H1 (cell line): ENCODE results near the gene ARMH3. TPM values are rescaled to one million over a fixed set of nuclear protein-coding genes. Genes with fewer than 3 reads are reported as not detected.

ENCODE experiments used
- CTCF ChIA-PET: fragments of 300-600 bp; sonication (Branson Sonifier 250); formaldehyde crosslinking; loops from one replicate; lab custom pipeline; 2021; ENCODE audit not compliant: partially characterized antibody; lab: Charles Lee
- POLR2A ChIA-PET: fragments of 300-600 bp; sonication (Branson Sonifier 250); formaldehyde crosslinking; loops from one replicate; lab custom pipeline; 2021; ENCODE audit warnings: inconsistent platforms; ENCODE audit not compliant: partially characterized antibody; lab: Charles Lee
- DNase-seq, 2 experiments: peaks; one replicate each; pipeline versions ENCODE4 v3.0.0 to v3.0.0-alpha.2; 2010 to 2022; ENCODE audit warnings: low spot score in 2 of 2, low read depth in 1 of 2, mixed read lengths in 1 of 2
- FAIRE-seq: peaks from 2 replicates; lab custom pipeline; 2011; peaks lifted over from hg19 to GRCh38; lab: Jason Lieb, UNC
- H2AFZ ChIP-seq: 2 replicates; pipeline ENCODE4 v1.8.1; 2012; ENCODE audit warnings: low read length, inconsistent platforms
- H2AK5ac ChIP-seq: 2 replicates; pipeline ENCODE4 v1.6.1; 2013; ENCODE audit warnings: low read depth, low read length
- H2BK120ac ChIP-seq: replicated peaks from 2 replicates; pipeline ENCODE3; 2013; ENCODE audit warnings: low read depth, low read length, inconsistent platforms
- H2BK12ac ChIP-seq: 2 replicates; pipeline ENCODE4 v1.6.1; 2013; ENCODE audit warnings: low read depth, low read length
- H2BK15ac ChIP-seq: 2 replicates; pipeline ENCODE4 v1.6.1; 2013; ENCODE audit warnings: low read length
- H2BK20ac ChIP-seq: 2 replicates; pipeline ENCODE4 v1.6.1; 2013; ENCODE audit warnings: low read length
- H2BK5ac ChIP-seq: 2 replicates; pipeline ENCODE4 v1.6.1; 2013; ENCODE audit warnings: low read depth, low read length
- H3K14ac ChIP-seq: 2 replicates; pipeline ENCODE4 v1.6.1; 2013; ENCODE audit warnings: inconsistent platforms; ENCODE audit not compliant: insufficient read length
- H3K18ac ChIP-seq: 2 replicates; pipeline ENCODE4 v1.6.1; 2013; ENCODE audit warnings: low read length; ENCODE audit errors: extremely low read depth
- H3K23ac ChIP-seq: 2 replicates; pipeline ENCODE4 v1.6.1; 2013; ENCODE audit warnings: inconsistent platforms; ENCODE audit not compliant: insufficient read length
- H3K23me2 ChIP-seq: 2 replicates; pipeline ENCODE4 v1.6.1; 2013; ENCODE audit warnings: low read depth, low read length
- H3K27ac ChIP-seq: 2 replicates; pipeline ENCODE4 v1.6.1; 2011; ENCODE audit warnings: low read depth, low read length, inconsistent platforms
- H3K27me3 ChIP-seq, 4 experiments: replicated peaks in 1 of 4; 1 replicate in 1 of 4; 2 replicates in 3 of 4; pipeline versions ENCODE4 v1.6.1 to v1.8.1; 2011 to 2013; ENCODE audit warnings: low read length in 3 of 4, mild to moderate bottlenecking in 3 of 4, inconsistent platforms in 2 of 4, mixed read lengths in 2 of 4, moderate library complexity in 1 of 4; ENCODE audit not compliant: control insufficient read depth in 3 of 4, insufficient read depth in 3 of 4; ENCODE audit errors: extremely low read depth in 1 of 4
- H3K36me3 ChIP-seq, 4 experiments: 2 replicates each; pipeline versions ENCODE4 v1.6.1 to v1.8.1; 2011 to 2013; ENCODE audit warnings: mild to moderate bottlenecking in 4 of 4, low read length in 3 of 4, moderate library complexity in 2 of 4, control low read depth in 1 of 4, inconsistent platforms in 1 of 4; ENCODE audit not compliant: insufficient read depth in 4 of 4, control insufficient read depth in 2 of 4
- H3K4ac ChIP-seq: replicated peaks from 2 replicates; pipeline ENCODE3; 2013; ENCODE audit warnings: low read length, low read depth, mixed read lengths, inconsistent platforms; ENCODE audit not compliant: insufficient read length
- H3K4me1 ChIP-seq, 4 experiments: replicated peaks in 1 of 4; 1 replicate in 1 of 4; 2 replicates in 3 of 4; pipeline versions ENCODE4 v1.6.1 to v1.8.1; 2011 to 2013; ENCODE audit warnings: low read length in 3 of 4, inconsistent platforms in 2 of 4, mixed read lengths in 1 of 4; ENCODE audit not compliant: insufficient read depth in 4 of 4, control insufficient read depth in 3 of 4
- H3K4me2 ChIP-seq, 2 experiments: 2 replicates each; pipeline versions ENCODE4 v1.6.1 to v1.8.1; 2011 to 2013; ENCODE audit warnings: low read depth in 2 of 2, low read length in 2 of 2, control low read depth in 1 of 2, inconsistent platforms in 1 of 2, mild to moderate bottlenecking in 1 of 2; ENCODE audit not compliant: insufficient read depth in 1 of 2
- H3K4me3 ChIP-seq, 4 experiments: fragments of 200-600, 300-600 bp in 1 of 4; sonication (generic), shearing (Covaris generic), sonication (Bioruptor Twin) in 1 of 4; 2 replicates each; pipeline versions ENCODE4 v1.5.1 to v1.8.1; 2011 to 2016; ENCODE audit warnings: low read length in 4 of 4, low read depth in 3 of 4, control low read depth in 2 of 4, inconsistent platforms in 2 of 4, mild to moderate bottlenecking in 2 of 4, mixed read lengths in 1 of 4, moderate library complexity in 1 of 4; ENCODE audit not compliant: insufficient read depth in 2 of 4; ENCODE audit errors: extremely low read depth in 1 of 4
- H3K56ac ChIP-seq: replicated peaks from 2 replicates; pipeline ENCODE3; 2013; ENCODE audit warnings: low read depth, mild to moderate bottlenecking, mixed read lengths, low read length, inconsistent platforms; ENCODE audit not compliant: insufficient read length
- H3K79me1 ChIP-seq: 2 replicates; pipeline ENCODE4 v1.6.1; 2013; ENCODE audit warnings: low read depth, low read length, control low read depth
- H3K79me2 ChIP-seq, 2 experiments: 2 replicates each; pipeline versions ENCODE4 v1.6.1 to v1.8.1; 2012 to 2013; ENCODE audit warnings: low read length in 2 of 2, mild to moderate bottlenecking in 2 of 2, inconsistent platforms in 1 of 2; ENCODE audit not compliant: insufficient read depth in 2 of 2, control insufficient read depth in 1 of 2
- H3K9ac ChIP-seq, 4 experiments: replicated peaks in 1 of 4; 1 replicate in 1 of 4; 2 replicates in 3 of 4; pipeline versions ENCODE4 v1.6.1 to v1.8.1; 2011 to 2013; ENCODE audit warnings: low read depth in 3 of 4, low read length in 3 of 4, control low read depth in 2 of 4, mild to moderate bottlenecking in 2 of 4, moderate library complexity in 2 of 4, inconsistent platforms in 1 of 4; ENCODE audit errors: extremely low read depth in 1 of 4
- H3K9me3 ChIP-seq, 2 experiments: 2 replicates each; pipeline versions ENCODE4 v1.6.1 to v1.8.1; 2012 to 2013; ENCODE audit warnings: mild to moderate bottlenecking in 2 of 2, moderate library complexity in 2 of 2, control low read depth in 1 of 2, inconsistent platforms in 1 of 2, low read depth in 1 of 2, low read length in 1 of 2, mixed read lengths in 1 of 2; ENCODE audit not compliant: insufficient read depth in 2 of 2
- H4K20me1 ChIP-seq, 2 experiments: replicated peaks in 1 of 2; 2 replicates each; pipeline versions ENCODE3 to v1.8.1; 2011 to 2013; ENCODE audit warnings: inconsistent platforms in 2 of 2, low read length in 2 of 2, mild to moderate bottlenecking in 1 of 2; ENCODE audit not compliant: insufficient read depth in 2 of 2, control insufficient read depth in 1 of 2
- H4K5ac ChIP-seq: 2 replicates; pipeline ENCODE4 v1.6.1; 2013; ENCODE audit warnings: low read length, low read depth, mixed read lengths, inconsistent platforms; ENCODE audit not compliant: insufficient read length
- H4K8ac ChIP-seq: 2 replicates; pipeline ENCODE4 v1.8.0; 2013; ENCODE audit warnings: mild to moderate bottlenecking, moderate library complexity, low read length, inconsistent platforms; ENCODE audit not compliant: insufficient read depth; ENCODE audit errors: extremely low read depth
- H4K91ac ChIP-seq: replicated peaks from 2 replicates; pipeline ENCODE3; 2013; ENCODE audit warnings: low read length, mixed read lengths, inconsistent platforms; ENCODE audit not compliant: insufficient read length
- ATF2 ChIP-seq: IDR thresholded peaks from 2 replicates; pipeline ENCODE4 v1.6.1; 2012; ENCODE audit warnings: low read length, inconsistent platforms
- BRCA1 ChIP-seq: IDR thresholded peaks from 2 replicates; pipeline ENCODE4 v1.6.1; 2012; ENCODE audit warnings: low read depth, low read length, improper control_type of control experiment
- CREB1 ChIP-seq: IDR thresholded peaks from 2 replicates; pipeline ENCODE4 v1.6.1; 2012; ENCODE audit warnings: inconsistent platforms
- POLR2AphosphoS5 ChIP-seq: IDR thresholded peaks from 2 replicates; pipeline ENCODE4 v1.6.1; 2011; ENCODE audit warnings: low read depth, low read length
- POU5F1 ChIP-seq: IDR thresholded peaks from 2 replicates; pipeline ENCODE4 v1.6.1; 2011; ENCODE audit warnings: low read depth, mild to moderate bottlenecking, low read length, moderate library complexity
- SIX5 ChIP-seq: IDR thresholded peaks from 2 replicates; pipeline ENCODE4 v1.6.1; 2011; ENCODE audit warnings: mild to moderate bottlenecking, low read depth, low read length
- YY1 ChIP-seq: IDR thresholded peaks from 2 replicates; pipeline ENCODE4 v1.6.1; 2011; ENCODE audit warnings: low read depth, mild to moderate bottlenecking, low read length
- polyA plus RNA-seq, 7 experiments: library from polyadenylated mRNA; depleted of rRNA in 3 of 7; stranded (reverse) in 5 of 7; unstranded in 2 of 7; fragments of >200 nt in 5 of 7; fragments of 200-250 nt in 2 of 7; gene quantifications; 1 replicate in 5 of 7; 2 replicates in 1 of 7; 4 replicates in 1 of 7; pipeline versions ENCODE4 v1.2.1 to v1.2.3, GENCODE V29; 2011 to 2013; ENCODE audit warnings: missing spikeins in 2 of 7, mixed read lengths in 2 of 7
- total RNA-seq: library from RNA; stranded (reverse); fragmentation: NEBNext Ultra II Directional; extraction: Animal tissue kit (Norgen Biotek cat#: 25700); gene quantifications from 2 replicates; pipeline ENCODE4 v1.2.1, GENCODE V29; 2021

The ARMH3 gene
- total and polyA plus RNA-seq, 2 of the 8 experiments (the other 6 are each of a cell fraction or from before 2014, with no cell fraction given): 11.6 to 18.3 TPM

- Histone ChIP-seq H2BK20ac (no peak overlapping the region), H3K56ac (no peak overlapping the region), H3K4me2 (no peak overlapping the region), H2BK120ac (no peak overlapping the region), H3K27ac (no peak overlapping the region), H3K4me1 (no peaks in the 10 kb centered on the region; a peak in 1 of 7 replicates), H4K91ac (no peak overlapping the region), H2AFZ (no peak overlapping the region), H3K79me1 (no peaks in the 10 kb centered on the region), H3K4ac (no peak overlapping the region), H3K79me2 (no peaks in the 10 kb centered on the region), H3K23ac (no peak overlapping the region), H3K23me2 (no peaks in the 10 kb centered on the region; the same call in 1 of the 2 replicates), H2BK12ac (no peak overlapping the region), H3K36me3 (peaks cover 0 to 6% (median 2%) of the 10 kb centered on the region in 4 experiments; a peak in 3 of 8 replicates), H2AK5ac (no peak overlapping the region), H3K9me3 (no peaks in the 10 kb centered on the region), H3K9ac (no peak overlapping the region), H3K14ac (no peak overlapping the region)
- FAIRE-seq: no peak
- DNase-seq: no peak
- POLR2A ChIA-PET: no interaction called here
- no peak for TF ChIP-seq YY1
- no peak for TF ChIP-seq BRCA1
- TF ChIP-seq CREB1: no peak
- no peak for TF ChIP-seq ATF2
- no peak for TF ChIP-seq POLR2AphosphoS5
- TF ChIP-seq POU5F1: no peak
- TF ChIP-seq SIX5: no peak
- TF ChIP-seq, all 59 proteins: peak for 0
- H3K27me3 ChIP-seq: no peaks in the 10 kb centered on the region
- H4K8ac ChIP-seq: no peak overlapping the region
- H4K20me1 ChIP-seq: no peaks in the 10 kb centered on the region
- no peak overlapping the region for H2BK5ac ChIP-seq
- no peak overlapping the region for H3K18ac ChIP-seq
- CTCF ChIA-PET: interaction anchor here (0.6 to 3.3 kb wide), 6 partner anchors 56 to 181 kb away, joined by 3 to 11 read pairs (median 5); no protein-coding TSS in a partner anchor
- no peak overlapping the region for H2BK15ac ChIP-seq
- no peak overlapping the region for H4K5ac ChIP-seq
- no peak overlapping the region for H3K4me3 ChIP-seq
These were observed 39.6 kb downstream of the ARMH3 start for GRCh38 chr10:102016416-102016815.
